Ectodermal cell (in vitro differentiated cells): ENCODE data around the gene SKOR1.
A peak's percentile ranks its signal among the peaks of the same experiment; 100 is the strongest.

Experiments
- H3K27ac ChIP-seq: 2 replicates; pipeline ENCODE4 v1.7.0; 2013; ENCODE audit warnings: mild to moderate bottlenecking, low read depth, low read length; ENCODE audit not compliant: insufficient read depth, poor library complexity, severe bottlenecking
- H3K27me3 ChIP-seq: 2 replicates; pipeline ENCODE4 v1.7.0; 2013; ENCODE audit warnings: mild to moderate bottlenecking, low read length; ENCODE audit not compliant: insufficient read depth, control insufficient read depth, poor library complexity, severe bottlenecking
- H3K36me3 ChIP-seq: one replicate; pipeline ENCODE4 v1.7.0; 2013; ENCODE audit warnings: low read length; ENCODE audit not compliant: control insufficient read depth, insufficient read depth
- H3K4me1 ChIP-seq: one replicate; pipeline ENCODE4 v1.7.0; 2013; ENCODE audit warnings: low read length; ENCODE audit not compliant: control insufficient read depth, insufficient read depth
- H3K4me3 ChIP-seq: 2 replicates; pipeline ENCODE4 v1.7.0; 2013; ENCODE audit warnings: low read depth, low read length, control low read depth; ENCODE audit not compliant: insufficient read depth
- H3K9me3 ChIP-seq: 2 replicates; pipeline ENCODE4 v1.7.0; 2013; ENCODE audit warnings: mild to moderate bottlenecking, low read length, moderate library complexity; ENCODE audit not compliant: control insufficient read depth
- WGBS, 2 experiments: methylation state at CpG; one replicate each; pipeline ENCODE4 v1.1.7; 2013; ENCODE audit warnings: missing lambda C conversion rate in 2 of 2; 5-methylcytosine and 5-hydroxymethylcytosine counted together

SKOR1 gene

GRCh38 chr15:67884009-67884408 is 58.7 kb downstream of the SKOR1 start:
- Histone ChIP-seq H3K36me3 (no peaks in the 10 kb centered on the region), H3K27me3 (peaks cover 7% of the 10 kb centered on the region), H3K27ac (no peak overlapping the region), H3K4me3 (peak overlapping the region; percentile 24), H3K9me3 (no peaks in the 10 kb centered on the region), H3K4me1 (peaks cover 19% of the 10 kb centered on the region)
- 76 to 77% methylated on average over 5 to 6 of the region's 6 CpGs for WGBS, 2 experiments
